PC-9 (cell line): Measurements from ENCODE around the gene APOBEC2.

Experiments
- CTCF ChIP-seq: fragments of 200-600 bp; sonication (generic); conservative IDR thresholded peaks from 2 replicates; pipeline ENCODE4 v1.6.1; 2017; ENCODE audit warnings: mixed run types, antibody characterized with exemption, mild to moderate bottlenecking, moderate library complexity
- EZH2 ChIP-seq: fragments of 200-600 bp; sonication (generic); IDR thresholded peaks from 2 replicates; pipeline ENCODE4 v1.8.0; 2017; ENCODE audit warnings: antibody characterized with exemption, low read depth

GRCh38 chr6:41011673-41012072, 41.3 kb upstream of the APOBEC2 start:
- TF ChIP-seq CTCF = no peak
- no peak for TF ChIP-seq EZH2
